Transverse colon (tissue), 4 donors: ENCODE data around the gene BPGM. TPM values are rescaled to one million over a fixed set of nuclear protein-coding genes. Genes with fewer than 3 reads are reported as not detected.
A peak's percentile ranks its signal among the peaks of the same experiment; 100 is the strongest.

Experiments used
- DNase-seq: peaks from one replicate; pipeline ENCODE4 v3.0.0-alpha.2; 2019
- H3K27ac ChIP-seq, 4 donors: fragments of 200-600 bp; sonication (generic); 2 replicates each; pipeline ENCODE4 v1.5.1; 2016 to 2018; ENCODE audit warnings: inconsistent platforms in 4 of 4
- H3K27me3 ChIP-seq: fragments of 200-600 bp; sonication (generic); 2 replicates; pipeline ENCODE4 v1.5.1; 2017; ENCODE audit warnings: inconsistent platforms
- H3K36me3 ChIP-seq, 4 donors: fragments of 200-600 bp; sonication (generic); 2 replicates each; pipeline ENCODE4 v1.5.1; 2017 to 2019; ENCODE audit warnings: inconsistent platforms in 4 of 4
- H3K4me1 ChIP-seq, 4 donors: fragments of 200-600 bp; sonication (generic); 2 replicates each; pipeline ENCODE4 v1.5.1; 2017 to 2020; ENCODE audit warnings: inconsistent platforms in 4 of 4
- H3K4me3 ChIP-seq, 4 donors: fragments of 200-600 bp; sonication (generic); 1 replicate in 1 of 4; 2 replicates in 3 of 4; pipeline versions ENCODE4 v1.5.1 to v1.6.1; 2017 to 2019; ENCODE audit warnings: inconsistent platforms in 4 of 4
- H3K9me3 ChIP-seq, 2 donors: fragments of 200-600 bp; sonication (generic); 2 replicates each; pipeline ENCODE4 v1.5.1; 2017 to 2019; ENCODE audit warnings: inconsistent platforms in 2 of 2
- CTCF ChIP-seq, 5 experiments: fragments of 200-600 bp in 3 of 5; fragments of 450-650 bp in 2 of 5; sonication (generic) in 3 of 5; IDR thresholded peaks; 1 replicate in 2 of 5; 2 replicates in 3 of 5; pipeline ENCODE4 v1.5.1; 2016 to 2017; ENCODE audit warnings: antibody characterized with exemption in 5 of 5, inconsistent platforms in 3 of 5, mild to moderate bottlenecking in 2 of 5, moderate library complexity in 1 of 5
- EP300 ChIP-seq: sonication (generic); formaldehyde crosslinking; IDR thresholded peaks from one replicate; pipeline ENCODE4 v1.6.1; 2017; ENCODE audit warnings: antibody characterized with exemption, low read depth
- POLR2A ChIP-seq: fragments of 450-650 bp; IDR thresholded peaks from one replicate; pipeline ENCODE4 v1.6.1; 2016; ENCODE audit warnings: antibody characterized with exemption, mild to moderate bottlenecking, moderate library complexity
- POLR2AphosphoS5 ChIP-seq, 3 donors: sonication (generic); formaldehyde crosslinking; IDR thresholded peaks; one replicate each; pipeline ENCODE4 v1.6.1; 2016; ENCODE audit warnings: antibody characterized with exemption in 3 of 3
- WGBS, 2 donors: methylation state at CpG; one replicate each; pipeline ENCODE4 v1.1.5; 2018; ENCODE audit warnings: low coverage in 1 of 2; 5-methylcytosine and 5-hydroxymethylcytosine counted together
- in situ Hi-C, 4 donors: fragments of 200-750 bp; cut with MboI; loops; one replicate each; pipeline versions ENCODE4 v1.15.0 to v1.15.1; 2017; ENCODE audit warnings: low sequenced_read_pairs in 3 of 4, low pct_ligation_motif_present in 1 of 4, low pct_unique_long_range_greater_than_20kb in 1 of 4
- intact Hi-C: fragments of 100-400 bp; cut with DNase I; formaldehyde crosslinking; loops from one replicate; pipeline ENCODE4 v1.15.1; 2023; ENCODE audit warnings: low total_unique reads
- total RNA-seq, 4 donors: library from RNA; depleted of rRNA; stranded (reverse); fragments of >200 nt; gene quantifications; one replicate each; pipeline ENCODE4 v1.1.0, GENCODE V29; 2016

Gene BPGM
- total RNA-seq, 4 donors from 2014 or later: 0.40 to 13.2 (median 7.2) TPM

GRCh38 chr7:134703241-134703594 is 56.6 kb downstream of the BPGM start:
- TF ChIP-seq POLR2A (no peak), EP300 (no peak), CTCF (IDR thresholded peaks at IDR 0.05) (no peak), POLR2AphosphoS5 (IDR thresholded peaks at IDR 0.05) (no peak)
- DNase-seq: no peak
- peaks cover 0 to 14% (median 0%) of the 10 kb centered on the region in 4 donors for H3K4me1 ChIP-seq
- H3K4me3 ChIP-seq: no peak overlapping the region
- H3K9me3 ChIP-seq: no peaks in the 10 kb centered on the region
- H3K27ac ChIP-seq: peak overlapping the region; percentile 63 to 77 (median 66)
- WGBS, 2 donors: 78 to 80% methylated on average over 1 to 2 of the region's 2 CpGs
- no peaks in the 10 kb centered on the region for H3K36me3 ChIP-seq
- H3K27me3 ChIP-seq: no peaks in the 10 kb centered on the region
- intact Hi-C loops: no loop called here
- in situ Hi-C loops: no loop called here

DNA sequence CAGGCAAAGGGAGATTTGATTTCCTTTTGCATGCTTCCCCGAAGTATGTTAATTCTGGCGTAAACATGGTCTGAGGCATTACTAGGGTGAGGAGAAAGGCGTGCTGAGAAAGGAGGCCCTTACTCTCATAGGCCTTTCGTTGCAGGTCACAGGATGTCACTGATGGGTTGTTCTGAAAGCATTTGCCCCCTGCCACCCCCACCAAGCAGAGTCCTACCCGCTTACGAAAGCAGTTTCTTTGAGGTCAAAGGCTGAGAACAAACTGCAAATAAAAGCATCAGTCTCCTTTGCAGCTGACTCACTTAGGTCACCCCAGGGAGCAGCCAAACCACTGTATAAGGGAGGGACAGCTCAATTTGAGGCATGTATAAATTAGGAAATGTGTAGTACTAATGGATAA is 57.1 kb downstream of the BPGM start:
- Histone ChIP-seq H3K9me3 (no peaks in the 10 kb centered on the region), H3K27me3 (no peaks in the 10 kb centered on the region), H3K4me1 (peaks cover 0 to 14% (median 0%) of the 10 kb centered on the region in 4 donors), H3K36me3 (no peaks in the 10 kb centered on the region), H3K4me3 (no peak overlapping the region), H3K27ac (peak overlapping the region; percentile 63 to 77 (median 66))
- 60 to 73% methylated on average over 5 to 6 of the region's 6 CpGs for WGBS, 2 donors
- intact Hi-C loops: no loop called here
- in situ Hi-C loops: no loop called here
- peak; percentile 28 for DNase-seq
- TF ChIP-seq POLR2AphosphoS5 (IDR thresholded peaks at IDR 0.05) (peak in 2 of 3 donors; percentile 51 to 52), EP300 (no peak)

- in situ Hi-C loops (no loop called here), intact Hi-C loops (no loop called here)
- WGBS, 2 donors: 85 to 100% methylated on average over 3 to 5 of the region's 5 CpGs
- peak overlapping the region in 3 of 4 donors; percentile 63 to 77 (median 64) for H3K27ac ChIP-seq
- H3K9me3 ChIP-seq: no peaks in the 10 kb centered on the region
- TF ChIP-seq POLR2AphosphoS5 (IDR thresholded peaks at IDR 0.05): no peak
- no peak for TF ChIP-seq POLR2A
- no peak for TF ChIP-seq CTCF (IDR thresholded peaks at IDR 0.05)
- peaks cover 0 to 14% (median 0%) of the 10 kb centered on the region in 4 donors for H3K4me1 ChIP-seq
- H3K27me3 ChIP-seq: no peaks in the 10 kb centered on the region
- DNase-seq: no peak
- no peaks in the 10 kb centered on the region for H3K36me3 ChIP-seq
- H3K4me3 ChIP-seq: no peak overlapping the region
Measured at GRCh38 chr7:134704827-134705226, 58.2 kb downstream of the BPGM start.

DNA sequence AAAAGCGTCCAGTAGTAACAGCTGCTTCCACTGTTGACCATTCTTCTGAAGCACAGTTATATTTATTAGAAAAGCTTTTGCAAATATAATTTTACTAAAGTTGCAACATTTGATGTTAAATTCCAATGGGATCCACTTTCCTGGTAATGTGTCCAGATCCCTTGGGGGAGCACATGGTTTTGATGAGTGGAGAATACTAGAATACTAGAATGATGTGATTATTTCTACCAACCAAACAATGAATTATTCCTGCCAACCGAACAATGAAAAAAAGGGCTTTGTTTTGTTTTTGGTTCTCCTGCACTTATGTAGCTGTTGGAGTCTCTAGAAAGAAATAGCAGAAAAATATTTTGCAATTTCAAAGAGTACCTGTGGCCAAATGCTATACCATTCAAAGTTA is 59.1 kb downstream of the BPGM start:
- Histone ChIP-seq H3K9me3 (no peaks in the 10 kb centered on the region), H3K4me1 (peaks cover 0 to 14% (median 0%) of the 10 kb centered on the region in 4 donors), H3K27ac (no peak overlapping the region), H3K27me3 (no peaks in the 10 kb centered on the region), H3K36me3 (no peaks in the 10 kb centered on the region), H3K4me3 (no peak overlapping the region)
- in situ Hi-C loops (no loop called here), intact Hi-C loops (no loop called here)
- 41 to 74% methylated on average over 2 of the region's 2 CpGs for WGBS, 2 donors
- TF ChIP-seq CTCF (IDR thresholded peaks at IDR 0.05) (no peak), POLR2AphosphoS5 (IDR thresholded peaks at IDR 0.05) (no peak), POLR2A (no peak), EP300 (no peak)
- no peak for DNase-seq

GRCh38 chr7:134706468-134706867 is 59.8 kb downstream of the BPGM start:
- in situ Hi-C loops: no loop called here
- Histone ChIP-seq H3K4me3 (no peak overlapping the region), H3K27me3 (no peaks in the 10 kb centered on the region), H3K4me1 (peaks cover 0 to 14% (median 0%) of the 10 kb centered on the region in 4 donors), H3K27ac (no peak overlapping the region), H3K36me3 (no peaks in the 10 kb centered on the region), H3K9me3 (no peaks in the 10 kb centered on the region)
- TF ChIP-seq POLR2AphosphoS5 (IDR thresholded peaks at IDR 0.05) (no peak), POLR2A (no peak), EP300 (no peak), CTCF (IDR thresholded peaks at IDR 0.05) (no peak)
- 79 to 100% methylated on average over 1 to 5 of the region's 5 CpGs for WGBS, 2 donors
- intact Hi-C loops: no loop called here
- DNase-seq: no peak
